Embryonic facial prominence (tissue), 1 donor: ENCODE data around the gene CYP4F22.
"Not testable (repeated sequence)": the region's sequence is repeated elsewhere in the genome, so short reads cannot be mapped to it uniquely, and the experiment has no call there.

Source experiments
- DNase-seq: peaks from one replicate; pipeline ENCODE4 v3.0.0-alpha.2; 2016; ENCODE audit errors: extremely low spot score

CYP4F22 gene

GRCh38 chr19:15508035-15508710 is at the start of gene CYP4F22:
CYP4F22 (plus strand) TSS chr19:15508525; CDS start chr19:15525337, 16,812 bp downstream.
- DNase-seq, result no peak

GRCh38 chr19:15461694-15462093 is 46.6 kb upstream of the CYP4F22 start:
- no peak for DNase-seq

GRCh38 chr19:15463861-15464371 is 44.4 kb upstream of the CYP4F22 start:
- no peak for DNase-seq

DNA sequence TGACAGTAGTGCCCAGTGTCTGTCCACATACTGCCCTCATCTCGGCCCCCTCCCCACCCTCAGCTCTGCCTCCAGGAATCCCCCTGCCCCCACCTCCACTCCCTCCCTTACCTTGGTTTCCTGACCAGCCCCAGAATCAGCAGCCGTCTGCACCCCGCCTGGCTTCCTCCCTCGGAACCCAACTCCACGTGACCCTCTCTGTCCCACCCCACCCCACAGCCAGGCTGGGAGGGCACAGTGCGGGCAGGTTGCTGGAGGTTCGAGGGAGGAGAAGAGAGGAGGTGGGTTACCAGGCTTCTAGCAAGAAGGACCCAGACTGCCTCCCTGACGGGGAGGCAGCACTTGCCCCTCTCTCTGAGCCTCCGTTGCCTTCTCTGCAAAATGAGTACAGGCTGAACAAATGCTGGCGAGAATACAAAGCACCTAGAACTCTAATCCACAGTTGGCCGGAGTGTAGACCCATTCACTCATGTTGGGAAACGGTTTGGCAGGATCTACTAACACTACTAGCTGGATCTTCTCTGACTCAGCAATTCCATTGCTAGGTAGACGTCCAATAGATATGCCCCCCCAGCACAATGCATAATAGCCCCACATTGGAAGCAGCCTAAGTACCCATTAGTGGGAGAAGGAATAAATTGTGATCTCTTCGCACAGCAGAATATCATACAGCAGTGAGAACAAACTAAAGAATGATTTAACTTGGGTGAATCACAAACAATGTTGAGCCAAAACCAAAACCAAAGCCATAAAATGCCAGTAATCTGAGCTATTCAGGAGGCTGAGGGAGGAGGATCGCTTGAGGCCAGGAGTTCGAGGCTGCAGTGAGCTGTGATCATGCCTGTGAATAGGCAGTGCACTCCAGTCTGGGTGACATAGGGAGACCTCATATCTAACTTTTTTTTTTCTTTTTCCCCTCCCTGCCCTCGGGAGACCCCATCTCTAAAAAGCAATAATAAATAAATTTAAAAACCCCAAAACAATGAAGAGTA is 43.6 kb upstream of the CYP4F22 start, which contains the start of gene RASAL3:
RASAL3 (minus strand) TSS at position 151 of the 992 bp plus-strand sequence. CDS start 186 bp downstream, outside the sequence.
- DNase-seq, result no peak

DNA sequence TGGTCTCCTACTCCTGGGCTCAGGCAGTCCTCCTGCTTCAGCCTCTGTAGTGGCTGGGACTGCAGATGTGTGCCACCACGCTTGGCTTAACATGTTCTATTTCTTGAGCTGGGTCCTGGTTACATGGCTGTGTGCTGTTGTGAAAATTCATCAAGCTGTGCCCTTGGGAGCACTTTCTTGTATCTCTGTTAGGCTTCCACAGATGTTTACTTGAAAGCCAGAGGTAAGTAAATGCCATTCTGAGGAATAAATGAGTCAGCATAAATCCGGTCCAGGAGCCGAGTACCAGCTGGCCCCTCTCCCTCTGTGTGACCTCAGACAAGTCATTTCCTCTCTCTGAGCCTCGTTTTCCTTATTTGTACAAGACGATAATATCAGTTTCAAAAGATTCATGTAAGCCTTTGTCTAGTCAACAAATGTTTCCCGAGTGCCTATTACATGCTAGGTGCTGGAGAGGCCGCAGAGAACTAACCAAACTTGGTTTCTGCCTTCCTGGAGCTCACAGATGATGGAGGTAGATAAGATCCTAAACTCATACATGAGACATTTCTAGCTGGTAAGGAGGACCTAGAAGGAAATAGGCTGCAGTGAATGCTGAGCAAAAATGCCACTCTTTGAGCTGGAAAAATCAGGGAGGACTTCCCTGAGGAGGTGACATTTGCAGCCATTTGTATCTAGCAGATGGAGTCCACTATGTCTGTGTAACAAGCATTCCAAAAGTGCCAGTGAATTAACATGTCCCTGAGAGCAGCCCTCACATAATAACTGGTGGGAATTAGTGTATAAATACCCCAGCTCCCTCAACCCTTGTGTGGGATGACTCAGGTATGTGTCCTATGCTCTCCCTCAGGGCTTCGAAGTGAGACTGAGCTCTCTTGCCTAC is 41.2 kb upstream of the CYP4F22 start:
- no peak for DNase-seq

DNA sequence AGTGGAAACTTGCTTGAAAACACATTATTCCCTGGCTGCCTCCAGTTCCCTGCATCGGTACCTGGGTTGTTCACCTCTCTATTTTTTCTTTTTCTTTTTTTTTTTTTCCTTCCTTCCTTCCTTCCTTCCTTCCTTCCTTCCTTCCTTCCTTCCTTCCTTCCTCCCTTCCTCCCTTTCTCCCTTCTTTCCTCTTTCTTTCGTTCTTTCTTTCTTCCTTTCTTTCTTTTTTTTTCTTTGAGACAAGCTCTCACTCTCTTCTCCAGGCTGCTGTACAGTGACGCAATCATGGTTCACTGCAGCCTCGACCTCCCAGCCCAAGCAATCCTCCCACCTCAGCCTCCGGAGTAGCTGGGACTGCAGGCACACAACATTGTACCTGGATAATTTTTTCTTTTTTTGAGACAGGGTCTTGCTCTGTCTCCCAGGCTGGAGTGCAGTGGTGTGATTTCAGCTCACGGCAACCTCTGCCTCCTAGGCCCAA is 40.6 kb upstream of the CYP4F22 start:
- no peak for DNase-seq

DNA sequence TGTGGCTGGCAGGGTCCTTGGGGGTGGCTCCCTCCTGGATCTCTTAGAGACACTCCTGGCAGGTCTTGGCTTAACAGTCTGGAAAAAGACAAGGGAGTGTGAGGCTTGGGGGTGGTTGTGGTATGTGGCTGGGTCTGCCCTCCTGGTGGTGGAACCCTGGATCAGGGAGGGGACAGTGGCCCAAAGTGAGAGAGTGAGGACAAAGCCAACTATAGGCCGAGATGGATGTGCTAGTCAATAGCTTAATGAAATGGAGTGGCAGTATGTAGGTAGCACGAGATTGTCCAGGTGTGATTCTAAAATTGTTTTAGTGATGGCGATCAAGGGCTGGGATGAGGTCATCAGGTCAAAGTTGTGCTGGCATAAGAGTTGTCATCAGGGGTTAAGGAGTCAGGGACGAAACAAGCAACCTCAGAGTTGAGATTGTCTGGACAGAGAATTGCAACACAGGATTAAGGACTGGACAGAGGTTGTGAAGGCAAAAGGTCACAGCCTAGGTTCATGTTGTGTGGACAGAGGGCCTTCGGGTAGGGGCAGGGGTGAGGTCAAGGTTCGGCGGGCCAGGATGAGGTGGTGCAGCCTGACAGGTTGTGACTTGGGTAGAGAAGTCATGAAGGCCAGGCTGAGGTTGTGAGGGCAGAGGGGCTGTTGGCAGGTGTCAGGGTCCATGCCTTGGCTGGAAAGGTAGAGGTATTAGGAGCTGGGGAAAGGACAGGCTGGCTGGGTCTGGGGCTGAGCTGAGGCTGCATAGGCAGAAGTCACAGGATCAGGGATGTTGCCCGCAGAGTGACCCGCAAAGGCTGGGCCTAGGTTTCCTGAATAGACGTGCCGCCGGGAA is 39.4 kb upstream of the CYP4F22 start:
- DNase-seq, result no peak

- DNase-seq, result no peak
Observed at GRCh38 chr19:15469513-15470297, 38.6 kb upstream of the CYP4F22 start.

DNA sequence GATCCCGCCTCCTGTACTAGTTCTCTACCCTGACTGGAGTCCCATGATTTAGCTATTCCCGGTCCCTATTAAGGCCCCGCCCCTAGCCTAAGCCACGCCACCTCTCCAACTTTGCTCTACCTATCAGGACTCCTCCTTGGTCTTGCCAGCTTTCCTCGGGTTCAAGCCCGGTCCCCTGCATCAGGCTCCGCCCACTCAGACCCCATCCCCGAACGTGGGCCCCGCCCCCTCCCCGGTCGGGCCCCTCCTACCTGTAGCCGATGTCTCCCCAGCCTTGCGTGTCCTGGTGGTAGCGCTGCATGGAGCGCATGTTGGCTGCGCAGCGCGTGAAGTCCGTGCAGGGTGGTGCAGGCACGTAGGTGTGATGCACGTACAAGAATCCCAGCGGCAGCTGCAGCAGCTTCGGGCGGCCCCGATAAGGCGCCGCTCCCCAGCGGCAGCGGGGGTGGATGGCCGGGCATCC is 36.7 kb upstream of the CYP4F22 start:
- DNase-seq, result no peak

GRCh38 chr19:15473821-15474220 is 34.5 kb upstream of the CYP4F22 start:
- DNase-seq, result not testable (repeated sequence)

- DNase-seq, result no peak
Observed at GRCh38 chr19:15475169-15475568, 33.2 kb upstream of the CYP4F22 start.

DNA sequence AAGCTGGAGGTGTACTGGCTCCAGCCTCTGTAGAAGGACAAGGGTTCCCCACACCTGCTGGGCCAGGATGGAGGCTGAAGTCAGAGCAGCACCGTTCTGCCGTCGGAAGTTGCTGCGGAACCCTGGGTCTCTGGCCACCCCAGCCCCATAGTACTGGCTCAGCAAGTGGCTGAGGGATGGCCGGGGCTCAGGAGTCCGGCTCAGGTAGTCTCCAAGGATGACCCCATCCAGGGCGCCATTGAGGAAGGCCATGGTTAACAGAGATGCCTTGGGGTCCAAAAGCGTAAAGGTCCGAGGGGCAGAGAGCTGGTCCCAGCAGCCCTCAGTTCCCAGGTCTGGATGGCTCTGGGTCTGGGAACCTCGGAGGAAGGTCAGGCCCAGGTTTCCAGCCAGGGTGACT is 32.7 kb upstream of the CYP4F22 start:
- no peak for DNase-seq

DNA sequence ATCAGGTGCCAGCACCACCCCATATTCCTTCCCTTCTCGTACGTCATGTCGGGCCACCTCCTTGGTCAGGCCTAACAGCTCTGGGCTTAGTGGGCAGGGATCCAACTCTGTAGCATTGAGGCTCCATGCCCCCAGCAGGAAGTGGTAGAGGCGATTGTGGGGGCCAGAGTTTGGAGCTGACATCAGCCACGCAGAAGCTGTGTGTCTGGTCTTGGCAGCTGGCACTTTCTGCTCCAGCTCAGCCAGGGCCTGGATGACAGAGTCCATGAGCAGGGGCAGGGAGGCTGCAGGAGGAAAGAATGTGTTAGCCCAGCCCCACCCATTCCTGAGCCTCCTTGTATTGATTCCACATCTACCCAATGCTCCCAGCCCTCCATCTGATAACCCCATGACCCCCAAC is 32.0 kb upstream of the CYP4F22 start:
- no peak for DNase-seq

- DNase-seq, result no peak
Observed at GRCh38 chr19:15479391-15480345, 28.7 kb upstream of the CYP4F22 start, which contains the start of gene PGLYRP2. PGLYRP2 (minus strand) TSS chr19:15479501; CDS start chr19:15479371, 130 bp downstream.

GRCh38 chr19:15480996-15481395 is 27.3 kb upstream of the CYP4F22 start:
- not testable (repeated sequence) for DNase-seq

DNA sequence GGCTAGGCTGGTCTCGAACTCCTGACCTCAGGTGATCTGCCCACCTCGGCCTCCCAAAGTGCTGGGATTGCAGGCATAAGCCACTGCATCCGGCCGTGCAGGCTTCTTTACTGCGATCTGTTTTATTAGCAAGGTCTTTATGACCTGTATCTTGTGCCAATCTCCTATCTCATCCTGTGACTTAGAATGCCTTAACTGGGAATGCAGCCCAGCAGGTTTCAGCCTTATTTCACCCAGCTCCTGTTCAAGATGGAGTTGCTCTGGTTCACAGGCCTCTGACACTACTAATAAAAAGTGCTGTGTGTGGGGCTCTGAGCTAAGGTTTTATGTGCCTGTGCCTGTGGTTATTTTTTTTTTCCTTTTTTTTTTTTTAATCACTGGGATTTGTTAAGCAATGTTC is 22.6 kb upstream of the CYP4F22 start:
- DNase-seq, result not testable (repeated sequence)

GRCh38 chr19:15487038-15487437 is 21.3 kb upstream of the CYP4F22 start:
- no peak for DNase-seq
